PC-3 (cell line): Measurements from ENCODE around the gene SLC47A1. TPM values are rescaled to one million over a fixed set of nuclear protein-coding genes. Genes with fewer than 3 reads are reported as not detected.
"Not testable (repeated sequence)": the region's sequence is repeated elsewhere in the genome, so short reads cannot be mapped to it uniquely, and the experiment has no call there.

Source experiments
- ATAC-seq: fragments of 200-7000 bp; cut with Tn5 transposase; 2 replicates; pipeline ENCODE4 v1.9.1; 2020; ENCODE audit warnings: mild to moderate bottlenecking, moderate library complexity
- BruUV-seq: library from RNA; stranded (reverse); fragments of 400-500 nt; replicated peaks from 2 replicates; lab custom pipeline; 2021; lab: Mats Ljungman, UMichigan
- CTCF ChIA-PET: fragments of 300-600 bp; sonication (Branson Sonifier 250); formaldehyde crosslinking; loops from one replicate; lab custom pipeline; 2022; ENCODE audit warnings: antibody characterized with exemption; lab: Charles Lee
- POLR2A ChIA-PET: fragments of 300-600 bp; sonication (Branson Sonifier 250); formaldehyde crosslinking; loops from one replicate; lab custom pipeline; 2022; ENCODE audit warnings: antibody characterized with exemption; ENCODE audit not compliant: unreplicated experiment; lab: Charles Lee
- DNase-seq: peaks from one replicate; pipeline ENCODE4 v3.0.0-alpha.2; 2015
- H2AFZ ChIP-seq: fragments of 300-600 bp; sonication (generic); 2 replicates; pipeline ENCODE4 v1.6.0; 2016; ENCODE audit warnings: antibody characterized with exemption, low read length
- H3F3A ChIP-seq: fragments of 300-600 bp; sonication (generic); one replicate; pipeline ENCODE4 v1.6.0; 2017; ENCODE audit warnings: antibody characterized with exemption, low read length, control low read depth, mild to moderate bottlenecking; ENCODE audit not compliant: unreplicated experiment
- H3K27ac ChIP-seq: fragments of 300-600 bp; sonication (generic); 2 replicates; pipeline ENCODE4 v1.5.1; 2016; ENCODE audit warnings: mild to moderate bottlenecking, low read length
- H3K27me3 ChIP-seq: fragments of 300-600 bp; sonication (generic); 2 replicates; pipeline ENCODE4 v1.6.1; 2016; ENCODE audit warnings: low read length, mixed read lengths
- H3K36me3 ChIP-seq: fragments of 300-600 bp; sonication (generic); 2 replicates; pipeline ENCODE4 v1.6.1; 2016; ENCODE audit warnings: low read depth, mixed run types, low read length, mixed read lengths
- H3K4me1 ChIP-seq: fragments of 300-600 bp; sonication (generic); 2 replicates; pipeline ENCODE4 v1.5.1; 2016; ENCODE audit warnings: low read length; ENCODE audit not compliant: insufficient read depth
- H3K4me2 ChIP-seq: fragments of 300-600 bp; sonication (generic); 2 replicates; pipeline ENCODE4 v1.6.0; 2016; ENCODE audit warnings: low read length
- H3K4me3 ChIP-seq: fragments of 300-600 bp; sonication (generic); 2 replicates; pipeline ENCODE4 v1.5.1; 2016; ENCODE audit warnings: mild to moderate bottlenecking, low read length, mixed read lengths
- H3K79me2 ChIP-seq: fragments of 300-600 bp; sonication (generic); 2 replicates; pipeline ENCODE4 v1.6.1; 2017; ENCODE audit warnings: low read length, mixed read lengths
- H3K9ac ChIP-seq: fragments of 300-600 bp; sonication (generic); 2 replicates; pipeline ENCODE4 v1.6.0; 2016; ENCODE audit warnings: mild to moderate bottlenecking, low read length
- H3K9me2 ChIP-seq: fragments of 300-600 bp; sonication (generic); replicated peaks from 2 replicates; pipeline ENCODE4 v1.6.1; 2016; ENCODE audit warnings: mixed run types, low read length, mixed read lengths
- H3K9me3 ChIP-seq: fragments of 300-600 bp; sonication (generic); 2 replicates; pipeline ENCODE4 v1.6.1; 2016; ENCODE audit warnings: low read length, mixed read lengths
- H4K20me1 ChIP-seq: fragments of 300-600 bp; sonication (generic); 2 replicates; pipeline ENCODE4 v1.6.1; 2016; ENCODE audit warnings: low read length, mixed read lengths
- EZH2 ChIP-seq: fragments of 300-600 bp; sonication (generic); IDR thresholded peaks from one replicate; pipeline ENCODE4 v1.6.1; 2017; ENCODE audit warnings: antibody characterized with exemption, mild to moderate bottlenecking, low read length; ENCODE audit not compliant: unreplicated experiment
- EZH2phosphoT487 ChIP-seq: fragments of 300-600 bp; sonication (generic); IDR thresholded peaks from 2 replicates; pipeline ENCODE4 v1.6.1; 2018; ENCODE audit warnings: mild to moderate bottlenecking, antibody characterized with exemption, low read length, borderline replicate concordance
- intact Hi-C: fragments of 100-400 bp; cut with micrococcal nuclease; formaldehyde crosslinking; loops from 2 replicates; pipeline ENCODE4 v1.9.0; 2023
- total RNA-seq: library from RNA; depleted of rRNA; stranded (reverse); fragments of >200 nt; gene quantifications from 2 replicates; pipeline ENCODE4 v1.2.3, GENCODE V29; 2014
- TF ChIP-seq, protein P1 (sequence below): fragments of 300-600 bp; sonication (generic); conservative IDR thresholded peaks from 2 replicates; pipeline ENCODE4 v1.5.1; 2017; ENCODE audit warnings: antibody characterized with exemption, low read depth, mild to moderate bottlenecking, low read length

SLC47A1 gene
- total RNA-seq, 1 experiment from 2014 or later = 0.15 TPM

DNA sequence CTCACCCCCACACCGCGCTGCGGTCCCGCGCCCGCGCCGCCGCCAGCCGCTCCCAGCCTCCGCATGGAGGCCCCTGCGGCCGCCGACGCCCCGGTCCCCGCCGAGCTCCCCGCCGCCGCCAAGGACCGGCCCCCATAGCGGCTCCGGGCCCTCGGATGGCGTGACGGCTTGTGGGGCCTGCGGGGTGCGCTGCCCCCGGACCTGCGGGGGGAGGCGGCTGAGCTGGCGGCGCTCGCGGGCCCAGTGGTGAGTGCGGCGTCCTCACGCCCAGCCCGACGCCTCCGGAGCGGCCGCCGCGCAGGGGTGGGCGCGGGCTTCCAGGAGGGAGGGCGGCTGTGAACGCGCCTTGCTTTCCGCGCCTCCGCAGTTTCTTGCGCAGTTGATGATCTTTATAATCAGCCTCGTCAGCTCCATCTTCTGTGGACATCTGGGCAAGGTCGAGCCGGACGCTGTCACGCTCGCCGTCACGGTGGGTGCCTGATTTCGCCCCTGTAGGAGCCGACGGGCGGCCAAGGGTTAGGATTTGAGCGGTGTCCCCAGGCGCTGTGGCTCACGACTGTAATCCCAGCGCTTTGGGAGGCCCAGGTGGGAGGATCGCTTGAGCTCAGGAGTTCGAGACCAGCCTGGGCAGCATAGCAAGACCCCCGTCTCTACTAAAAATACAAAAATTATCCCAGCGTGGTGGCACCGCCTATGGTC is 46.4 kb downstream of the SLC47A1 start:
- Histone ChIP-seq H3F3A (no peaks in the 10 kb centered on the region), H2AFZ (no peak overlapping the region), H3K4me2 (no peak overlapping the region), H3K27ac (no peak overlapping the region), H3K9ac (no peak overlapping the region), H3K27me3 (no peaks in the 10 kb centered on the region), H3K36me3 (no peaks in the 10 kb centered on the region), H3K4me3 (no peak overlapping the region), H3K9me2 (no peaks in the 10 kb centered on the region), H3K9me3 (no peaks in the 10 kb centered on the region), H3K4me1 (no peaks in the 10 kb centered on the region), H3K79me2 (no peaks in the 10 kb centered on the region), H4K20me1 (no peaks in the 10 kb centered on the region)
- TF ChIP-seq EZH2 = no peak
- TF ChIP-seq, protein P1, sequence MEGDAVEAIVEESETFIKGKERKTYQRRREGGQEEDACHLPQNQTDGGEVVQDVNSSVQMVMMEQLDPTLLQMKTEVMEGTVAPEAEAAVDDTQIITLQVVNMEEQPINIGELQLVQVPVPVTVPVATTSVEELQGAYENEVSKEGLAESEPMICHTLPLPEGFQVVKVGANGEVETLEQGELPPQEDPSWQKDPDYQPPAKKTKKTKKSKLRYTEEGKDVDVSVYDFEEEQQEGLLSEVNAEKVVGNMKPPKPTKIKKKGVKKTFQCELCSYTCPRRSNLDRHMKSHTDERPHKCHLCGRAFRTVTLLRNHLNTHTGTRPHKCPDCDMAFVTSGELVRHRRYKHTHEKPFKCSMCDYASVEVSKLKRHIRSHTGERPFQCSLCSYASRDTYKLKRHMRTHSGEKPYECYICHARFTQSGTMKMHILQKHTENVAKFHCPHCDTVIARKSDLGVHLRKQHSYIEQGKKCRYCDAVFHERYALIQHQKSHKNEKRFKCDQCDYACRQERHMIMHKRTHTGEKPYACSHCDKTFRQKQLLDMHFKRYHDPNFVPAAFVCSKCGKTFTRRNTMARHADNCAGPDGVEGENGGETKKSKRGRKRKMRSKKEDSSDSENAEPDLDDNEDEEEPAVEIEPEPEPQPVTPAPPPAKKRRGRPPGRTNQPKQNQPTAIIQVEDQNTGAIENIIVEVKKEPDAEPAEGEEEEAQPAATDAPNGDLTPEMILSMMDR = no peak
- TF ChIP-seq EZH2phosphoT487 = no peak
- ChIA-PET POLR2A (no interaction called here), CTCF (no interaction called here)
- intact Hi-C loops = no loop called here
- BruUV-seq = no TSS peak
- ATAC-seq (no peak), DNase-seq (no peak)

DNA sequence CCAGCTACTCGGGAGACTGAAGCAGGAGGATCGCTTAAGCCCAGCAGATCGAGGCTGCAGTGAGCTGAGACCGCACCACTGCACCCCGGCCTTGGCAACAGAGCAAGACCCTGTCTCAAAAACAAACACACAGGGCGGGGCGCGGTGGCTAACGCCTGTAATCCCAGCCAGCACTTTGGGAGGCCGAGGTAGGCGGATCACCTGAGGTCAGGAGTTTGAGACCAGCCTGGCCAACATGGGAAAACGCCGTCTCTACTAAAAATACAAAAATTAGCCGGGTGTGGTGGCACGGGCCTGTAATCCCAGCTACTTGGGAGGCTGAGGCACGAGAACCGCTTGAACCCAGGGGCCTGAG is 46.9 kb downstream of the SLC47A1 start:
- H3K79me2 ChIP-seq, H3K27ac ChIP-seq, H3K36me3 ChIP-seq, H3K4me3 ChIP-seq, H3K4me2 ChIP-seq, DNase-seq, H4K20me1 ChIP-seq, CTCF ChIA-PET, H3K9me3 ChIP-seq, H3K9me2 ChIP-seq, H3K9ac ChIP-seq, H2AFZ ChIP-seq, POLR2A ChIA-PET, H3K4me1 ChIP-seq, BruUV-seq, H3F3A ChIP-seq, intact Hi-C loops, ATAC-seq, H3K27me3 ChIP-seq: not testable (repeated sequence)

DNA sequence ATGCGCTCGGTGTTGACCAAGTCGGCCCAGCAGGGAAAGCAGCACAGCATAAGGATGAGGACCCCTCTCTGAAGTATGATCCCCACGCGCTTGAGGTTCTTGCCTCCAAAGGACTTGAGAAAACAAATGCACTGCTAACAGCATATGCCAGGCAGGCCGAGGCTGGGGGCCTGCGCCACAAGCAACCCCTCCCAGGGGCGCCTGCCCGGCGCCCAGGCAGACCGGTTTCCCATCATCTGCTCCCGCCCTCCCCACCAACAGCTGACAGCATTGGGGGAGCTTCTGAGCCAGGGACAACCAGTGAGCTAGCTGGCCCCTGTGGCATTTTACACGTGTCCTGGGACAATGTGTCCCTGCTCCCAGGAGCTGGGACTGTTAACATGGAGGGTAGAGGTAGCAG is 48.5 kb downstream of the SLC47A1 start:
- H3K4me3 ChIP-seq, H3K9me3 ChIP-seq, H3K27ac ChIP-seq, CTCF ChIA-PET, H3K36me3 ChIP-seq, H3K27me3 ChIP-seq, H4K20me1 ChIP-seq, H3K4me1 ChIP-seq, DNase-seq, POLR2A ChIA-PET, H3K4me2 ChIP-seq, H3K9ac ChIP-seq, H3F3A ChIP-seq, intact Hi-C loops, BruUV-seq, H3K9me2 ChIP-seq, H2AFZ ChIP-seq, H3K79me2 ChIP-seq, ATAC-seq: not testable (repeated sequence)

DNA sequence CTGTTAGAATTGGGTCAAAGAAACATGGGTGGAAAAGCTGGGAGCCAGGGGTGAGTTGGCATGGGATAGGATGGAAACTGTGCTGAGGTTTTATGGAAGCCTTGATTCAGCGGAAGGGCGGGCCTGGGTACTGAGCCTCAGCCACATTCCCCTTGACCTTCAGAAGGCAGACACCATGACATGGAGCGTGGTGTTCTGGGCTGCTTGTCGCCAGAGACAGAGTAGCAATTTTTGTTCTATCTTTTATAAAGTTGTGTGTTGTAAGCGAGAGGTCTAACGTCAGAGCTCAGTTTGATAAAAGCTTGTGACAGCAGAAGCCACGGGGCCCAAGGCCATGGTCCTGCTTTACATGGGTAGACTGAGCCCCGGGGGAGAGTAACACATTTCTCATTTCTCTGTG is 50.2 kb downstream of the SLC47A1 start:
- Histone ChIP-seq H3K79me2 (no peaks in the 10 kb centered on the region), H3K27ac (no peak overlapping the region), H3F3A (no peaks in the 10 kb centered on the region), H2AFZ (no peak overlapping the region), H3K9me3 (no peaks in the 10 kb centered on the region), H3K4me1 (no peaks in the 10 kb centered on the region), H3K9ac (no peak overlapping the region), H3K4me3 (no peak overlapping the region), H4K20me1 (no peaks in the 10 kb centered on the region), H3K9me2 (no peaks in the 10 kb centered on the region), H3K4me2 (no peak overlapping the region), H3K36me3 (no peaks in the 10 kb centered on the region), H3K27me3 (no peaks in the 10 kb centered on the region)
- ChIA-PET POLR2A (no interaction called here), CTCF (no interaction called here)
- intact Hi-C loops = no loop called here
- no peak for TF ChIP-seq EZH2phosphoT487
- TF ChIP-seq EZH2 = no peak
- TF ChIP-seq, protein P1 = no peak
- ATAC-seq (no peak), DNase-seq (no peak)
- no TSS peak for BruUV-seq
